HUDEP-2 (cell line): ENCODE measurements around the gene SPINK7.

Experiments used
- DNase-seq, 76 experiments: peaks; one replicate each; lab custom pipeline; 2025; ENCODE audit not compliant: unreplicated experiment in 76 of 76; lab: John Stamatoyannopoulos, UW

The SPINK7 gene

GRCh38 chr5:148343046-148343407 lies 30.8 kb downstream of the SPINK7 start:
- DNase-seq = peak in 37 of 76 experiments; percentile 0 to 41 (median 10)

GRCh38 chr5:148343603-148344487 lies 31.6 kb downstream of the SPINK7 start:
- DNase-seq = peak in 67 of 76 experiments; percentile 0 to 76 (median 34)

- DNase-seq = no peak
Measured at GRCh38 chr5:148347706-148348105, 35.5 kb downstream of the SPINK7 start.

GRCh38 chr5:148352696-148353095 lies 40.5 kb downstream of the SPINK7 start:
- DNase-seq = no peak

GRCh38 chr5:148353634-148354033 lies 41.4 kb downstream of the SPINK7 start:
- no peak for DNase-seq

GRCh38 chr5:148364343-148364742 lies 52.1 kb downstream of the SPINK7 start:
- DNase-seq = no peak
